ENCODE measurements around the gene MAP1B. TPM values are rescaled to one million over a fixed set of nuclear protein-coding genes. Genes with fewer than 3 reads are reported as not detected.
A peak's percentile ranks its signal among the peaks of the same experiment; 100 is the strongest.

MAP1B gene
- total and polyA plus RNA-seq, 2 donors from 2014 or later: 3.6 to 57.0 TPM

DNA sequence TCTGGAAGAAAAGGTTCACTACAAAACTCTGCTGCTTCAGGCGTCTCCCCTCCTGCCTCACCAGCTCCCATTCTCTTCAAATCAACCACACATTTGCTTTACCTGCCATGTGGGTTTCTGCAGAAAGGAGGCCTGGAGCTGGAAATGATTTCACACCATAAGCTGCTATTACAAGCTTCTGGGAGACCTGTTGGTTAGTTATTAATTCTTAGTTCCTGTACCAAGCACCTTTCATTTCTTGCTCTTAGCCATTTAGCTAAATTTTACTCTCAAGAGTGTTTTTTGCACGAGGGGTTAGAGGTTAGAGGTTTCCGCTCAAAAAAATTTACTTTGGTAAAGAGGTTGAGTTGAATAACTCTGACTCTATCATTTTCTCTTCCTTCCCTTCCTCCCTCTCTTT is 70.3 kb downstream of the MAP1B start:
- H3K4me1 ChIP-seq (ENCODE audit: control insufficient read depth in 2 of 3, insufficient read depth in 2 of 3, low read depth in 1 of 3, low read length in 3 of 3): no peaks in the 10 kb centered on the region
- H3K9me3 ChIP-seq (ENCODE audit: control insufficient read depth in 2 of 3, insufficient read depth in 1 of 3, low read length in 3 of 3): no peaks in the 10 kb centered on the region
- H3K9ac ChIP-seq (ENCODE audit: low read length in 3 of 3): no peak overlapping the region
- no peaks in the 10 kb centered on the region for H3K27me3 ChIP-seq (ENCODE audit: control insufficient read depth, insufficient read depth, low read length)
- H3K36me3 ChIP-seq (ENCODE audit: control insufficient read depth in 2 of 3, insufficient read depth in 3 of 3, low read length in 3 of 3): no peaks in the 10 kb centered on the region
- DNase-seq (peak in 1 of 5 donors; percentile 11), FAIRE-seq (no peak)
- H3K4me3 ChIP-seq (ENCODE audit: low read length in 3 of 3): no peak overlapping the region
- intact Hi-C loops (cut with DNase I): no loop called here
- TF ChIP-seq, protein P1, sequence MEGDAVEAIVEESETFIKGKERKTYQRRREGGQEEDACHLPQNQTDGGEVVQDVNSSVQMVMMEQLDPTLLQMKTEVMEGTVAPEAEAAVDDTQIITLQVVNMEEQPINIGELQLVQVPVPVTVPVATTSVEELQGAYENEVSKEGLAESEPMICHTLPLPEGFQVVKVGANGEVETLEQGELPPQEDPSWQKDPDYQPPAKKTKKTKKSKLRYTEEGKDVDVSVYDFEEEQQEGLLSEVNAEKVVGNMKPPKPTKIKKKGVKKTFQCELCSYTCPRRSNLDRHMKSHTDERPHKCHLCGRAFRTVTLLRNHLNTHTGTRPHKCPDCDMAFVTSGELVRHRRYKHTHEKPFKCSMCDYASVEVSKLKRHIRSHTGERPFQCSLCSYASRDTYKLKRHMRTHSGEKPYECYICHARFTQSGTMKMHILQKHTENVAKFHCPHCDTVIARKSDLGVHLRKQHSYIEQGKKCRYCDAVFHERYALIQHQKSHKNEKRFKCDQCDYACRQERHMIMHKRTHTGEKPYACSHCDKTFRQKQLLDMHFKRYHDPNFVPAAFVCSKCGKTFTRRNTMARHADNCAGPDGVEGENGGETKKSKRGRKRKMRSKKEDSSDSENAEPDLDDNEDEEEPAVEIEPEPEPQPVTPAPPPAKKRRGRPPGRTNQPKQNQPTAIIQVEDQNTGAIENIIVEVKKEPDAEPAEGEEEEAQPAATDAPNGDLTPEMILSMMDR (IDR thresholded peaks at IDR 0.05; ENCODE audit: borderline replicate concordance, extremely low read depth, insufficient read depth): no peak
- no peak overlapping the region for H3K27ac ChIP-seq (ENCODE audit: low read depth in 2 of 2, low read length in 2 of 2)

GRCh38 chr5:72179028-72179815 is 71.9 kb downstream of the MAP1B start:
- Histone ChIP-seq H3K4me3 (ENCODE audit: low read length in 3 of 3) (peak overlapping the region in 1 of 3 donors; percentile 29), H3K9me3 (ENCODE audit: control insufficient read depth in 2 of 3, insufficient read depth in 1 of 3, low read length in 3 of 3) (no peaks in the 10 kb centered on the region), H3K27ac (ENCODE audit: low read depth in 2 of 2, low read length in 2 of 2) (no peak overlapping the region), H3K36me3 (ENCODE audit: control insufficient read depth in 2 of 3, insufficient read depth in 3 of 3, low read length in 3 of 3) (no peaks in the 10 kb centered on the region), H3K27me3 (ENCODE audit: control insufficient read depth, insufficient read depth, low read length) (no peaks in the 10 kb centered on the region), H3K4me1 (ENCODE audit: control insufficient read depth in 2 of 3, insufficient read depth in 2 of 3, low read depth in 1 of 3, low read length in 3 of 3) (no peaks in the 10 kb centered on the region), H3K9ac (ENCODE audit: low read length in 3 of 3) (no peak overlapping the region)
- TF ChIP-seq, protein P1 (IDR thresholded peaks at IDR 0.05; ENCODE audit: borderline replicate concordance, extremely low read depth, insufficient read depth): no peak
- intact Hi-C loops (cut with DNase I): no loop called here
- peak in 2 of 5 donors; percentile 26 to 85 for DNase-seq
- no peak for FAIRE-seq

DNA sequence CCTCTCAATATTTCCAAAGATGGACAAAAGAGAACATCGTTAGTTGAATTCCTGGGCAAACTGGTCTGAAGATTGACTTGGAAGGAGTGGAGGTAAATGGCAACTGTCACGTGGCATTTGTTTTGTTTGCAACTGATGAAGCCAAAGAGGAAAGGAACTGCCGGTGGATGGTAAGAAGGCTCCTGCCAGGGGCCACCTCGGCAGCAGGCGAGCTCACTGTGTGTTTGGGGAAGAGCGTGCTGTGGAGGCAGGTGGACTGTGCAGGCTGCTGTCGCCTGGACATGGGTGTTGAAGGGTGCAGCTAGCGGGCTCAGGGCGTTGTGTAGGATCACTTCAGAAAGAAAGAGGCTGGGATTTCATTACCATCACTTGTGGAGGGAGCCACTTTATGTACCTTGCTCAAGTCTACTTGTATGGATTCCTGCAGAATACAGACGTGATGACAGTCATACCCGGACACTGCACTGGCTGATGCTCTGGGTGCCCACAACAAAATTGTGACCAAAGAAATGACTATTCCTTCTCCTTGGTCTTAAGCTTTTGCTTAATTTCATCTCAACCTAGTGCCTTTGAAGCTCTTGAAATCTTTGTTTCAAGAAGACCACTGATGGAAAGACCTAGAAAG is 72.7 kb downstream of the MAP1B start:
- intact Hi-C loops (cut with DNase I): no loop called here

More for the DNA sequence above, 72.7 kb downstream of the MAP1B start:
- H3K4me3 ChIP-seq (ENCODE audit: low read length in 3 of 3): peak overlapping the region in 1 of 3 donors; percentile 29
- TF ChIP-seq, protein P1 (IDR thresholded peaks at IDR 0.05; ENCODE audit: borderline replicate concordance, extremely low read depth, insufficient read depth): no peak
- H3K27ac ChIP-seq (ENCODE audit: low read depth in 2 of 2, low read length in 2 of 2): no peak overlapping the region
- no peak for FAIRE-seq
- no peaks in the 10 kb centered on the region for H3K9me3 ChIP-seq (ENCODE audit: control insufficient read depth in 2 of 3, insufficient read depth in 1 of 3, low read length in 3 of 3)
- DNase-seq: no peak
- no peaks in the 10 kb centered on the region for H3K36me3 ChIP-seq (ENCODE audit: control insufficient read depth in 2 of 3, insufficient read depth in 3 of 3, low read length in 3 of 3)
- no peaks in the 10 kb centered on the region for H3K4me1 ChIP-seq (ENCODE audit: control insufficient read depth in 2 of 3, insufficient read depth in 2 of 3, low read depth in 1 of 3, low read length in 3 of 3)
- H3K27me3 ChIP-seq (ENCODE audit: control insufficient read depth, insufficient read depth, low read length): no peaks in the 10 kb centered on the region
- no peak overlapping the region for H3K9ac ChIP-seq (ENCODE audit: low read length in 3 of 3)

Measured in kidney (tissue), 14 donors.